ENCODE measurements around the gene CPM.

CPM gene

GRCh38 chr12:68959143-68959858 is 26.3 kb upstream of the CPM start:
- no peak overlapping the region for H3K27ac ChIP-seq (ENCODE audit: low read depth, low read length)
- no peaks in the 10 kb centered on the region for H4K20me1 ChIP-seq (ENCODE audit: low read depth, low read length)
- H3K36me3 ChIP-seq (ENCODE audit: low read length) = no peaks in the 10 kb centered on the region
- H2AFZ ChIP-seq (ENCODE audit: low read depth, low read length, severe bottlenecking) = no peak overlapping the region
- no peak overlapping the region for H3K4me3 ChIP-seq (ENCODE audit: insufficient read depth, low read length, poor library complexity, severe bottlenecking)
- H3F3A ChIP-seq (ENCODE audit: insufficient read depth) = no peaks in the 10 kb centered on the region
- no peaks in the 10 kb centered on the region for H3K9me3 ChIP-seq (ENCODE audit: insufficient read depth, low read length)
- no peak overlapping the region for H3K4me2 ChIP-seq (ENCODE audit: low read depth, low read length, poor library complexity, severe bottlenecking)
- H3K79me2 ChIP-seq (ENCODE audit: insufficient read depth, low read length) = no peaks in the 10 kb centered on the region
- TF ChIP-seq, protein P1, sequence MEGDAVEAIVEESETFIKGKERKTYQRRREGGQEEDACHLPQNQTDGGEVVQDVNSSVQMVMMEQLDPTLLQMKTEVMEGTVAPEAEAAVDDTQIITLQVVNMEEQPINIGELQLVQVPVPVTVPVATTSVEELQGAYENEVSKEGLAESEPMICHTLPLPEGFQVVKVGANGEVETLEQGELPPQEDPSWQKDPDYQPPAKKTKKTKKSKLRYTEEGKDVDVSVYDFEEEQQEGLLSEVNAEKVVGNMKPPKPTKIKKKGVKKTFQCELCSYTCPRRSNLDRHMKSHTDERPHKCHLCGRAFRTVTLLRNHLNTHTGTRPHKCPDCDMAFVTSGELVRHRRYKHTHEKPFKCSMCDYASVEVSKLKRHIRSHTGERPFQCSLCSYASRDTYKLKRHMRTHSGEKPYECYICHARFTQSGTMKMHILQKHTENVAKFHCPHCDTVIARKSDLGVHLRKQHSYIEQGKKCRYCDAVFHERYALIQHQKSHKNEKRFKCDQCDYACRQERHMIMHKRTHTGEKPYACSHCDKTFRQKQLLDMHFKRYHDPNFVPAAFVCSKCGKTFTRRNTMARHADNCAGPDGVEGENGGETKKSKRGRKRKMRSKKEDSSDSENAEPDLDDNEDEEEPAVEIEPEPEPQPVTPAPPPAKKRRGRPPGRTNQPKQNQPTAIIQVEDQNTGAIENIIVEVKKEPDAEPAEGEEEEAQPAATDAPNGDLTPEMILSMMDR (IDR thresholded peaks at IDR 0.05; ENCODE audit: insufficient read depth, low read length, poor library complexity, severe bottlenecking) = no peak
- no peak for TF ChIP-seq EZH2phosphoT487 (conservative IDR thresholded peaks at IDR 0.05; ENCODE audit: low read length)
- no peak overlapping the region for H3K9ac ChIP-seq (ENCODE audit: low read length)
- no peaks in the 10 kb centered on the region for H3K27me3 ChIP-seq (ENCODE audit: low read length)
- no peaks in the 10 kb centered on the region for H3K9me2 ChIP-seq (replicated peaks; ENCODE audit: insufficient read depth, low read length)

- Histone ChIP-seq H3F3A (ENCODE audit: insufficient read depth) (no peaks in the 10 kb centered on the region), H3K4me2 (ENCODE audit: low read depth, low read length, poor library complexity, severe bottlenecking) (no peak overlapping the region), H3K27ac (ENCODE audit: low read depth, low read length) (no peak overlapping the region), H3K36me3 (ENCODE audit: low read length) (no peaks in the 10 kb centered on the region), H3K9me3 (ENCODE audit: insufficient read depth, low read length) (no peaks in the 10 kb centered on the region), H3K9me2 (replicated peaks; ENCODE audit: insufficient read depth, low read length) (no peaks in the 10 kb centered on the region), H3K27me3 (ENCODE audit: low read length) (no peaks in the 10 kb centered on the region), H3K79me2 (ENCODE audit: insufficient read depth, low read length) (no peaks in the 10 kb centered on the region), H4K20me1 (ENCODE audit: low read depth, low read length) (no peaks in the 10 kb centered on the region), H2AFZ (ENCODE audit: low read depth, low read length, severe bottlenecking) (no peak overlapping the region), H3K9ac (ENCODE audit: low read length) (no peak overlapping the region), H3K4me3 (ENCODE audit: insufficient read depth, low read length, poor library complexity, severe bottlenecking) (no peak overlapping the region)
- TF ChIP-seq, protein P1 (IDR thresholded peaks at IDR 0.05; ENCODE audit: insufficient read depth, low read length, poor library complexity, severe bottlenecking) = no peak
- TF ChIP-seq EZH2phosphoT487 (conservative IDR thresholded peaks at IDR 0.05; ENCODE audit: low read length) = no peak
Measured at GRCh38 chr12:68958322-68958721, 25.4 kb upstream of the CPM start.

- Histone ChIP-seq H3K27me3 (ENCODE audit: low read length) (no peaks in the 10 kb centered on the region), H3K9me3 (ENCODE audit: insufficient read depth, low read length) (no peaks in the 10 kb centered on the region), H3K9ac (ENCODE audit: low read length) (no peak overlapping the region), H3K27ac (ENCODE audit: low read depth, low read length) (no peak overlapping the region), H3K4me2 (ENCODE audit: low read depth, low read length, poor library complexity, severe bottlenecking) (no peak overlapping the region), H3K79me2 (ENCODE audit: insufficient read depth, low read length) (no peaks in the 10 kb centered on the region), H3F3A (ENCODE audit: insufficient read depth) (no peaks in the 10 kb centered on the region), H3K9me2 (replicated peaks; ENCODE audit: insufficient read depth, low read length) (no peaks in the 10 kb centered on the region), H3K36me3 (ENCODE audit: low read length) (no peaks in the 10 kb centered on the region), H4K20me1 (ENCODE audit: low read depth, low read length) (no peaks in the 10 kb centered on the region), H2AFZ (ENCODE audit: low read depth, low read length, severe bottlenecking) (no peak overlapping the region), H3K4me3 (ENCODE audit: insufficient read depth, low read length, poor library complexity, severe bottlenecking) (no peak overlapping the region)
- TF ChIP-seq EZH2phosphoT487 (conservative IDR thresholded peaks at IDR 0.05; ENCODE audit: low read length) = no peak
- TF ChIP-seq, protein P1 (IDR thresholded peaks at IDR 0.05; ENCODE audit: insufficient read depth, low read length, poor library complexity, severe bottlenecking) = no peak
Measured at GRCh38 chr12:68957273-68957672, 24.3 kb upstream of the CPM start.

Measured in SU-DHL-6 (cell line).